OCI-LY7 (cell line): Measurements from ENCODE around the gene TEX55.

Source experiments
- EZH2phosphoT487 ChIP-seq: fragments of 200-600 bp; sonication (generic); IDR thresholded peaks from 2 replicates; pipeline ENCODE4 v1.6.1; 2018; ENCODE audit warnings: low read depth, borderline replicate concordance, mild to moderate bottlenecking, mixed run types, antibody characterized with exemption, low read length, moderate library complexity, mixed read lengths
- TF ChIP-seq, protein P1 (sequence below): fragments of 200-600 bp; sonication (generic); conservative IDR thresholded peaks from 2 replicates; pipeline ENCODE4 v1.5.1; 2014; ENCODE audit warnings: mild to moderate bottlenecking, antibody characterized with exemption, low read length, moderate library complexity, mixed read lengths

DNA sequence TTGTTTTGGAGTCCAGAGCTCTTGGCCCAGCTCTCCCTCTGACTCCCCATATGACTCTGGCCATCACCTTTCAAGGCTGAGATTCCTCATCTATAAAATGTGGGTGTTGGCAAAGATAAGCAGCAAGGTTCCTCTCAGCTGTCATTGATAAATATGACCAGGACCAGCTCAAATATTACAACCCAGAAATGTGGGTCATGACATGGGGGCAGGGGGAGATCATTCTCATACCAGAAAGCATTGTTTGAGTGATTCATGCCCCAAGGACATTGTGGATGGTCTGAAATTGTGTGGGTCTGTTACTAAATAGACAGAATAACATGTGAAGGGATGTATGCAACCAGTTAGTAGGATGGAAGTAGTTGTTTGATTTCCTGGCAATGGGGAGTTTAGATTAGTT lies 41.3 kb downstream of the TEX55 start:
- TF ChIP-seq, protein P1, sequence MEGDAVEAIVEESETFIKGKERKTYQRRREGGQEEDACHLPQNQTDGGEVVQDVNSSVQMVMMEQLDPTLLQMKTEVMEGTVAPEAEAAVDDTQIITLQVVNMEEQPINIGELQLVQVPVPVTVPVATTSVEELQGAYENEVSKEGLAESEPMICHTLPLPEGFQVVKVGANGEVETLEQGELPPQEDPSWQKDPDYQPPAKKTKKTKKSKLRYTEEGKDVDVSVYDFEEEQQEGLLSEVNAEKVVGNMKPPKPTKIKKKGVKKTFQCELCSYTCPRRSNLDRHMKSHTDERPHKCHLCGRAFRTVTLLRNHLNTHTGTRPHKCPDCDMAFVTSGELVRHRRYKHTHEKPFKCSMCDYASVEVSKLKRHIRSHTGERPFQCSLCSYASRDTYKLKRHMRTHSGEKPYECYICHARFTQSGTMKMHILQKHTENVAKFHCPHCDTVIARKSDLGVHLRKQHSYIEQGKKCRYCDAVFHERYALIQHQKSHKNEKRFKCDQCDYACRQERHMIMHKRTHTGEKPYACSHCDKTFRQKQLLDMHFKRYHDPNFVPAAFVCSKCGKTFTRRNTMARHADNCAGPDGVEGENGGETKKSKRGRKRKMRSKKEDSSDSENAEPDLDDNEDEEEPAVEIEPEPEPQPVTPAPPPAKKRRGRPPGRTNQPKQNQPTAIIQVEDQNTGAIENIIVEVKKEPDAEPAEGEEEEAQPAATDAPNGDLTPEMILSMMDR: no peak
- no peak for TF ChIP-seq EZH2phosphoT487
